Hepatocyte (in vitro differentiated cells): ENCODE results near the gene CCDC78. TPM values are rescaled to one million over a fixed set of nuclear protein-coding genes. Genes with fewer than 3 reads are reported as not detected.

ENCODE experiments used
- DNase-seq: peaks from one replicate; pipeline ENCODE4 v3.0.0-alpha.2; 2016; ENCODE audit warnings: low spot score
- H2AFZ ChIP-seq: fragments of 200-600 bp; sonication (generic); 2 replicates; pipeline ENCODE4 v1.6.0; 2016; ENCODE audit warnings: antibody characterized with exemption, mild to moderate bottlenecking
- H3K27ac ChIP-seq: fragments of 200-600 bp; sonication (generic); 2 replicates; pipeline ENCODE4 v1.5.1; 2016; ENCODE audit warnings: mild to moderate bottlenecking
- H3K27me3 ChIP-seq: fragments of 200-600 bp; sonication (generic); 2 replicates; pipeline ENCODE4 v1.6.1; 2016
- H3K36me3 ChIP-seq: fragments of 200-600 bp; sonication (generic); replicated peaks from 2 replicates; pipeline ENCODE4 v1.5.1; 2016; ENCODE audit warnings: low read depth; ENCODE audit not compliant: insufficient read depth
- H3K4me1 ChIP-seq: fragments of 200-600 bp; sonication (generic); 2 replicates; pipeline ENCODE4 v1.5.1; 2016; ENCODE audit warnings: mild to moderate bottlenecking, moderate library complexity; ENCODE audit not compliant: insufficient read depth
- H3K4me2 ChIP-seq: fragments of 200-600 bp; sonication (generic); 2 replicates; pipeline ENCODE4 v1.6.0; 2016
- H3K4me3 ChIP-seq: fragments of 200-600 bp; sonication (generic); 2 replicates; pipeline ENCODE4 v1.5.1; 2016; ENCODE audit warnings: mild to moderate bottlenecking
- H3K79me2 ChIP-seq: fragments of 200-600 bp; sonication (generic); 2 replicates; pipeline ENCODE4 v1.6.0; 2017; ENCODE audit warnings: mild to moderate bottlenecking
- H3K9me2 ChIP-seq: fragments of 200-600 bp; sonication (generic); replicated peaks from 2 replicates; pipeline ENCODE4 v1.6.0; 2017; ENCODE audit warnings: mild to moderate bottlenecking; ENCODE audit not compliant: insufficient read depth
- H3K9me3 ChIP-seq: fragments of 200-600 bp; sonication (generic); 2 replicates; pipeline ENCODE4 v1.5.1; 2016; ENCODE audit warnings: low read depth, mild to moderate bottlenecking
- H4K20me1 ChIP-seq: fragments of 200-600 bp; sonication (generic); 2 replicates; pipeline ENCODE4 v1.6.0; 2016; ENCODE audit warnings: mild to moderate bottlenecking; ENCODE audit not compliant: insufficient read depth, poor library complexity, severe bottlenecking
- EZH2 ChIP-seq: fragments of 200-600 bp; sonication (generic); IDR thresholded peaks from 2 replicates; pipeline ENCODE4 v1.6.1; 2016; ENCODE audit warnings: antibody characterized with exemption, mild to moderate bottlenecking, borderline replicate concordance
- EZH2phosphoT487 ChIP-seq: fragments of 200-600 bp; sonication (generic); IDR thresholded peaks from one replicate; pipeline ENCODE4 v1.6.1; 2018; ENCODE audit warnings: antibody characterized with exemption, mild to moderate bottlenecking, low read depth, moderate library complexity; ENCODE audit not compliant: unreplicated experiment, severe bottlenecking
- WGBS: methylation state at CpG from one replicate; pipeline ENCODE4 v1.1.6; 2016; ENCODE audit warnings: low lambda C conversion rate; ENCODE audit errors: missing lambda C conversion rate; 5-methylcytosine and 5-hydroxymethylcytosine counted together
- polyA plus RNA-seq: library from polyadenylated mRNA; unstranded; fragments of >200 nt; fragmentation: Nextera tagmentation; extraction: Ambion mirVana; gene quantifications from 2 replicates; pipeline ENCODE4 v1.2.1, GENCODE V29; 2016
- total RNA-seq: library from RNA; depleted of rRNA; stranded (reverse); fragments of >200 nt; gene quantifications from 2 replicates; pipeline ENCODE4 v1.2.3, GENCODE V29; 2014
- TF ChIP-seq, protein P1 (sequence below): fragments of 200-600 bp; sonication (generic); IDR thresholded peaks from 2 replicates; pipeline ENCODE4 v1.5.1; 2016; ENCODE audit warnings: antibody characterized with exemption, mild to moderate bottlenecking; ENCODE audit not compliant: poor library complexity

CCDC78 gene
- total and polyA plus RNA-seq, 2 experiments from 2014 or later: 2.2 to 6.8 TPM

DNA sequence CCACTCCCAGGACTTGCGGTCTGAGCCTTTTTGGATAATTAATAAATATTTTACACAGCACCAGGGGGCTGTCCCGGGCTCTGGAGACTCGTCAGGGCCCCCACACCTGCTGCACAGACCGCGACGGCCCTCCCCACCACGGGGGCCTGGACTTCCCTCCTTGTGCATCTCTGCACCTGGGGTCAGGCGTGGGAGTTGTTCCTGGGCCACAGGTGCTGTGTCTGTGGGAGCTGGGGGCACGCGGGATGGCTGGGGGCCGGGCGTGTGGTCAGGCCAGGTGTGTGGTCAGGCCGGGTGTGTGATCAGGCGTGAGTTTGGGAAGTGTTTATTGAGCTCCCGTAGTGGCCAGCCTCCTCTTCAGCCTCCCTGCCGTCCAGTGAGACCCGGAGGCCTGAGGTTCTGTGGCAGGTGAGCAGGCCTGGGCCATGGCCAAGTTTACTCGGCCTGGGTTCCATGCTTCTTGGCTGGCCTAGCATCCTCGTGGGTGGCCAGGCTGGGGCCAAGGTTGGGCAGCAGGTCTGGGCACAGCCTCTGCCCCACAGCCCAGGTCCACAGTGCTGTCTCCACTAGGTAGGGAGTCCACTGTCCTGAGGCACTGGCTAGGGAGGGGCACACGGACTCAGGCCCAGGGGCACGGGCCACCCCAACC is 47.9 kb downstream of the CCDC78 start:
- H2AFZ ChIP-seq: no peak overlapping the region
- DNase-seq: no peak
- H3K4me3 ChIP-seq: no peak overlapping the region
- H3K36me3 ChIP-seq: no peaks in the 10 kb centered on the region
- H3K27me3 ChIP-seq: no peaks in the 10 kb centered on the region
- no peaks in the 10 kb centered on the region for H3K9me2 ChIP-seq
- peaks cover 24% of the 10 kb centered on the region for H4K20me1 ChIP-seq
- H3K4me2 ChIP-seq: no peak overlapping the region
- no peak overlapping the region for H3K27ac ChIP-seq
- H3K79me2 ChIP-seq: peaks cover 27% of the 10 kb centered on the region
- no peak for TF ChIP-seq EZH2phosphoT487
- TF ChIP-seq EZH2: no peak
- TF ChIP-seq, protein P1, sequence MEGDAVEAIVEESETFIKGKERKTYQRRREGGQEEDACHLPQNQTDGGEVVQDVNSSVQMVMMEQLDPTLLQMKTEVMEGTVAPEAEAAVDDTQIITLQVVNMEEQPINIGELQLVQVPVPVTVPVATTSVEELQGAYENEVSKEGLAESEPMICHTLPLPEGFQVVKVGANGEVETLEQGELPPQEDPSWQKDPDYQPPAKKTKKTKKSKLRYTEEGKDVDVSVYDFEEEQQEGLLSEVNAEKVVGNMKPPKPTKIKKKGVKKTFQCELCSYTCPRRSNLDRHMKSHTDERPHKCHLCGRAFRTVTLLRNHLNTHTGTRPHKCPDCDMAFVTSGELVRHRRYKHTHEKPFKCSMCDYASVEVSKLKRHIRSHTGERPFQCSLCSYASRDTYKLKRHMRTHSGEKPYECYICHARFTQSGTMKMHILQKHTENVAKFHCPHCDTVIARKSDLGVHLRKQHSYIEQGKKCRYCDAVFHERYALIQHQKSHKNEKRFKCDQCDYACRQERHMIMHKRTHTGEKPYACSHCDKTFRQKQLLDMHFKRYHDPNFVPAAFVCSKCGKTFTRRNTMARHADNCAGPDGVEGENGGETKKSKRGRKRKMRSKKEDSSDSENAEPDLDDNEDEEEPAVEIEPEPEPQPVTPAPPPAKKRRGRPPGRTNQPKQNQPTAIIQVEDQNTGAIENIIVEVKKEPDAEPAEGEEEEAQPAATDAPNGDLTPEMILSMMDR: no peak
- H3K9me3 ChIP-seq: no peaks in the 10 kb centered on the region
- 96% methylated on average over 21 of the region's 21 CpGs for WGBS
- peaks cover 34% of the 10 kb centered on the region for H3K4me1 ChIP-seq

DNA sequence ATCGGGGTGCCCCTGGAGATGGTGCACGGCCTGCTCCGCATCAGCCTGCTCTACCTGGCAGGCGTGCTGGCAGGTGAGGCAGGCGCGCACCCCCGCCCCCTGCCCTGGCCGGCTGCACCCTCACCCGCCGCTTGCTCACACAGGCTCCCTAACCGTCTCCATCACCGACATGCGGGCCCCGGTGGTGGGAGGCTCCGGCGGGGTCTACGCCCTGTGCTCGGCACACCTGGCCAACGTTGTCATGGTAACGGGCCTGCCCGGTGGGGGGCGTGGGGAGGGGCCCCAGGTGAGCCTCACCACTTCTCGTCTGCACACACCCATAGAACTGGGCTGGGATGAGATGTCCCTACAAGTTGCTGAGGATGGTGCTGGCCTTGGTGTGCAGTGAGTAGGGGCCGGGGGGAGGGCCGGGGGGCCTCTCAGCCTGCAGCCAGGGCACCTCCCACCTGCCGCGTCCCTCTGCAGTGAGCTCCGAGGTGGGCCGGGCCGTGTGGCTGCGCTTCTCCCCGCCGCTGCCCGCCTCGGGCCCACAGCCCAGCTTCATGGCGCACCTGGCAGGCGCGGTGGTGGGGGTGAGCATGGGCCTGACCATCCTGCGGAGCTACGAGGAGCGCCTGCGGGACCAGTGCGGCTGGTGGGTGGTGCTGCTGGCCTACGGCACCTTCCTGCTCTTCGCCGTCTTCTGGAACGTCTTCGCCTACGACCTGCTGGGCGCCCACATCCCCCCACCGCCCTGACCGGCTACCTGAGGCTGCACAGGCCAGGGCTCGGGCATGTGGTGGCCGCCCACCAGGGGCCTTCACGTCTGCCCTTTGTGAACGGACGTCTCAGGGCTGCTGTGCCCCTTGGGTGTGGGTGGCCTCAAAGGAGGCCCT is 48.7 kb downstream of the CCDC78 start:
- DNase-seq: no peak
- H2AFZ ChIP-seq: no peak overlapping the region
- no peaks in the 10 kb centered on the region for H3K9me3 ChIP-seq
- H3K27ac ChIP-seq: no peak overlapping the region
- H3K9me2 ChIP-seq: no peaks in the 10 kb centered on the region
- peaks cover 19% of the 10 kb centered on the region for H3K79me2 ChIP-seq
- 93% methylated on average over 34 of the region's 57 CpGs for WGBS
- H3K4me2 ChIP-seq: no peak overlapping the region
- no peaks in the 10 kb centered on the region for H3K36me3 ChIP-seq
- TF ChIP-seq, protein P1: no peak
- TF ChIP-seq EZH2phosphoT487 (no peak), EZH2 (no peak)
- no peak overlapping the region for H3K4me3 ChIP-seq
- H3K4me1 ChIP-seq: peaks cover 31% of the 10 kb centered on the region
- no peaks in the 10 kb centered on the region for H3K27me3 ChIP-seq
- peaks cover 20% of the 10 kb centered on the region for H4K20me1 ChIP-seq

DNA sequence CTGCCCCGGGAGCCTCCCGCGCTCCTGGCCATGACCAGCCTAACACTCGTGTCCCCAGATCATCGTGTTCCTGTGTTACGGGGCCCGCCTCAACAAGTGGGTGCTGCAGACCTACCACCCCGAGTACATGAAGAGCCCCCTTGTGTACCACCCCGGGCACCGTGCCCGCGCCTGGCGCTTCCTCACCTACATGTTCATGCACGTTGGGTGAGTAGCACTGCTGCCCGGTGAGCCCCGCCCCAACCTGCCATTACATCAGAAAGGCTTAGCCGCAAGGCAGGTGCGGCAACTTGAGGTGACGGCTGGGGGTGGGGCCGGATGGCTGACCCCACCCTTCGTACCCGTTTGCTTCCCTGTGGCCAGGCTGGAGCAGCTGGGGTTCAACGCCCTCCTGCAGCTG is 49.3 kb downstream of the CCDC78 start:
- Histone ChIP-seq H3K4me2 (no peak overlapping the region), H3K4me3 (no peak overlapping the region), H2AFZ (no peak overlapping the region), H3K4me1 (peaks cover 30% of the 10 kb centered on the region), H3K27ac (no peak overlapping the region), H3K9me2 (no peaks in the 10 kb centered on the region), H3K36me3 (no peaks in the 10 kb centered on the region), H3K27me3 (no peaks in the 10 kb centered on the region), H3K9me3 (no peaks in the 10 kb centered on the region), H4K20me1 (peaks cover 14% of the 10 kb centered on the region), H3K79me2 (peaks cover 13% of the 10 kb centered on the region)
- no peak for TF ChIP-seq EZH2phosphoT487
- TF ChIP-seq EZH2: no peak
- no peak for DNase-seq
- WGBS: 95% methylated on average over 16 of the region's 23 CpGs

DNA sequence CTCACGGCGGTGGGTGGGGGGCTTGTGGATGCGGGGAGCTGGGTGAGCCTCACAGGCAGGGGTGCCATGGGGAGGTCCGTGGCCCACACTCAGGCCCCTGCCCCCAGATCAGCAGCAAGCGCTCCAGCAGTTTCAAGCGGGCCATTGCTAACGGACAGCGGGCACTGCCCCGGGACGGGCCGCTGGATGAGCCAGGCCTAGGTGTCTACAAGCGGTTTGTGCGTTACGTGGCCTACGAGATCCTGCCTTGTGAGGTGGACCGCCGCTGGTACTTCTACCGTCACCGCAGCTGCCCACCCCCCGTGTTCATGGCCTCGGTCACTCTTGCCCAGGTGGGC is 49.7 kb downstream of the CCDC78 start:
- H4K20me1 ChIP-seq: peaks cover 11% of the 10 kb centered on the region
- H3K9me3 ChIP-seq: no peaks in the 10 kb centered on the region
- H3K9me2 ChIP-seq: no peaks in the 10 kb centered on the region
- DNase-seq: no peak
- H2AFZ ChIP-seq: no peak overlapping the region
- WGBS: 97% methylated on average over 19 of the region's 21 CpGs
- peaks cover 9% of the 10 kb centered on the region for H3K79me2 ChIP-seq
- no peak overlapping the region for H3K27ac ChIP-seq
- H3K36me3 ChIP-seq: no peaks in the 10 kb centered on the region
- no peaks in the 10 kb centered on the region for H3K27me3 ChIP-seq
- TF ChIP-seq, protein P1: no peak
- TF ChIP-seq EZH2 (no peak), EZH2phosphoT487 (no peak)
- no peak overlapping the region for H3K4me3 ChIP-seq
- H3K4me2 ChIP-seq: no peak overlapping the region
- H3K4me1 ChIP-seq: peaks cover 27% of the 10 kb centered on the region
